Pancreas (tissue), 10 donors: ENCODE data around the gene STIP1. TPM values are rescaled to one million over a fixed set of nuclear protein-coding genes. Genes with fewer than 3 reads are reported as not detected.
"Not testable (repeated sequence)": the region's sequence is repeated elsewhere in the genome, so short reads cannot be mapped to it uniquely, and the experiment has no call there.

ENCODE experiments used
- ATAC-seq, 4 donors: fragments of 200-7000 bp; cut with Tn5 transposase; one replicate each; pipeline versions ENCODE4 v1.8.0 to v1.9.1; 2020; ENCODE audit warnings: mild to moderate bottlenecking in 4 of 4, moderate library complexity in 4 of 4
- DNase-seq, 6 donors: peaks; one replicate each; pipeline ENCODE4 v3.0.0-alpha.2; 2020
- FAIRE-seq: peaks from 2 replicates; lab custom pipeline; 2012; peaks lifted over from hg19 to GRCh38; lab: Jason Lieb, UNC
- H3K27ac ChIP-seq, 4 donors: fragments of 200-600 bp; sonication (generic); 1 replicate in 3 of 4; 2 replicates in 1 of 4; pipeline versions ENCODE4 v1.5.0 to v1.8.0; 2020
- H3K27me3 ChIP-seq, 4 donors: fragments of 200-600 bp; one replicate each; pipeline ENCODE4 v1.8.0; 2021
- H3K36me3 ChIP-seq, 3 donors: fragments of 200-600 bp; sonication (generic) in 1 of 3; one replicate each; pipeline versions ENCODE4 v1.5.0 to v1.8.0; 2020 to 2021
- H3K4me1 ChIP-seq, 3 donors: fragments of 200-600 bp; one replicate each; pipeline ENCODE4 v1.8.0; 2021
- H3K4me3 ChIP-seq, 4 donors: fragments of 200-600 bp; sonication (generic) in 2 of 4; one replicate each; pipeline versions ENCODE4 v1.5.0 to v1.8.0; 2020 to 2021
- H3K9me3 ChIP-seq, 4 donors: fragments of 200-600 bp; one replicate each; pipeline ENCODE4 v1.8.0; 2021
- WGBS, 2 donors: extraction: QIAGEN DNeasy Blood & Tissue Kit; methylation state at CpG; one replicate each; pipeline ENCODE4 v1.1.7; 2013; 5-methylcytosine and 5-hydroxymethylcytosine counted together
- intact Hi-C, 3 donors: fragments of 100-400 bp; cut with DNase I; formaldehyde crosslinking; loops; one replicate each; pipeline versions ENCODE4 v1.11.1 to v1.14.2; 2022
- polyA plus RNA-seq, 2 donors: library from polyadenylated mRNA; stranded (reverse); fragments of 200-250 nt; gene quantifications; one replicate each; pipeline ENCODE4 v1.2.3, GENCODE V29; 2013
- total RNA-seq, 6 donors: library from RNA; stranded (reverse); fragmentation: NEBNext Ultra II Directional in 4 of 6; extraction: Animal tissue kit (Norgen Biotek cat#: 25700) in 4 of 6; gene quantifications; one replicate each; pipeline versions ENCODE4 v1.2.1 to v1.2.4, GENCODE V29; 2021 to 2023
- TF ChIP-seq, protein P1 (sequence below), 4 donors: fragments of 200-600 bp; sonication (generic) in 3 of 4; IDR thresholded peaks; one replicate each; pipeline versions ENCODE4 v1.5.0 to v1.8.0; 2021; ENCODE audit warnings: antibody characterized with exemption in 4 of 4
- donor health status: healthy with polysubstance abuse.
- donor health status: DM: no; HTN: no; CAD: no; lungs with moderate emphysema.
- donor health status: DM: no; HTN: no; CAD: no.
- donor health status: control.
- donor health status: control.
- donor health status: Bipolar disorder and iron deficiency.
- donor health status: DM: yes; HTN: yes; CAD: no.
- donor health status: DM: no; HTN: no; CAD: no.
- donor health status: DM: no; HTN: no; CAD: no.
- donor health status: DM: yes; HTN: yes; CAD: no.

STIP1 gene
- total and polyA plus RNA-seq, 8 donors: 23.7 to 73.0 (median 37.8) TPM

- Histone ChIP-seq H3K27me3 (no peaks in the 10 kb centered on the region), H3K4me3 (peak overlapping the region in 2 of 4 donors; percentile 54 to 70), H3K4me1 (peaks cover 14 to 36% (median 25%) of the 10 kb centered on the region in 3 donors), H3K9me3 (no peaks in the 10 kb centered on the region), H3K27ac (peak overlapping the region in 1 of 4 donors; percentile 88), H3K36me3 (no peaks in the 10 kb centered on the region)
- FAIRE-seq: no peak
- no peak for ATAC-seq
- DNase-seq: no peak
- TF ChIP-seq, protein P1, sequence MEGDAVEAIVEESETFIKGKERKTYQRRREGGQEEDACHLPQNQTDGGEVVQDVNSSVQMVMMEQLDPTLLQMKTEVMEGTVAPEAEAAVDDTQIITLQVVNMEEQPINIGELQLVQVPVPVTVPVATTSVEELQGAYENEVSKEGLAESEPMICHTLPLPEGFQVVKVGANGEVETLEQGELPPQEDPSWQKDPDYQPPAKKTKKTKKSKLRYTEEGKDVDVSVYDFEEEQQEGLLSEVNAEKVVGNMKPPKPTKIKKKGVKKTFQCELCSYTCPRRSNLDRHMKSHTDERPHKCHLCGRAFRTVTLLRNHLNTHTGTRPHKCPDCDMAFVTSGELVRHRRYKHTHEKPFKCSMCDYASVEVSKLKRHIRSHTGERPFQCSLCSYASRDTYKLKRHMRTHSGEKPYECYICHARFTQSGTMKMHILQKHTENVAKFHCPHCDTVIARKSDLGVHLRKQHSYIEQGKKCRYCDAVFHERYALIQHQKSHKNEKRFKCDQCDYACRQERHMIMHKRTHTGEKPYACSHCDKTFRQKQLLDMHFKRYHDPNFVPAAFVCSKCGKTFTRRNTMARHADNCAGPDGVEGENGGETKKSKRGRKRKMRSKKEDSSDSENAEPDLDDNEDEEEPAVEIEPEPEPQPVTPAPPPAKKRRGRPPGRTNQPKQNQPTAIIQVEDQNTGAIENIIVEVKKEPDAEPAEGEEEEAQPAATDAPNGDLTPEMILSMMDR (IDR thresholded peaks at IDR 0.05): no peak
- WGBS, 2 donors: 32 to 37% methylated on average over 5 of the region's 5 CpGs
- intact Hi-C loops: no loop called here
Observed at GRCh38 chr11:64244107-64244506, 58.1 kb downstream of the STIP1 start.

GRCh38 chr11:64244966-64245365 lies 59.0 kb downstream of the STIP1 start:
- no peak for DNase-seq
- Histone ChIP-seq H3K27me3 (no peaks in the 10 kb centered on the region), H3K4me3 (peak overlapping the region in 3 of 4 donors; percentile 35 to 70 (median 54))

GRCh38 chr11:64245401-64245796 lies 59.4 kb downstream of the STIP1 start:
- intact Hi-C loops: no loop called here
- no peak for FAIRE-seq

More at GRCh38 chr11:64244966-64245365, 59.0 kb downstream of the STIP1 start:
- Histone ChIP-seq H3K4me1 (peaks cover 5 to 28% (median 17%) of the 10 kb centered on the region in 3 donors), H3K9me3 (no peaks in the 10 kb centered on the region), H3K36me3 (no peaks in the 10 kb centered on the region), H3K27ac (peak overlapping the region; percentile 76 to 89 (median 83))
- ATAC-seq (no peak), FAIRE-seq (no peak)
- WGBS, 2 donors: 8 to 16% methylated on average over 6 of the region's 6 CpGs
- TF ChIP-seq, protein P1 (IDR thresholded peaks at IDR 0.05): no peak
- intact Hi-C loops: no loop called here

DNA sequence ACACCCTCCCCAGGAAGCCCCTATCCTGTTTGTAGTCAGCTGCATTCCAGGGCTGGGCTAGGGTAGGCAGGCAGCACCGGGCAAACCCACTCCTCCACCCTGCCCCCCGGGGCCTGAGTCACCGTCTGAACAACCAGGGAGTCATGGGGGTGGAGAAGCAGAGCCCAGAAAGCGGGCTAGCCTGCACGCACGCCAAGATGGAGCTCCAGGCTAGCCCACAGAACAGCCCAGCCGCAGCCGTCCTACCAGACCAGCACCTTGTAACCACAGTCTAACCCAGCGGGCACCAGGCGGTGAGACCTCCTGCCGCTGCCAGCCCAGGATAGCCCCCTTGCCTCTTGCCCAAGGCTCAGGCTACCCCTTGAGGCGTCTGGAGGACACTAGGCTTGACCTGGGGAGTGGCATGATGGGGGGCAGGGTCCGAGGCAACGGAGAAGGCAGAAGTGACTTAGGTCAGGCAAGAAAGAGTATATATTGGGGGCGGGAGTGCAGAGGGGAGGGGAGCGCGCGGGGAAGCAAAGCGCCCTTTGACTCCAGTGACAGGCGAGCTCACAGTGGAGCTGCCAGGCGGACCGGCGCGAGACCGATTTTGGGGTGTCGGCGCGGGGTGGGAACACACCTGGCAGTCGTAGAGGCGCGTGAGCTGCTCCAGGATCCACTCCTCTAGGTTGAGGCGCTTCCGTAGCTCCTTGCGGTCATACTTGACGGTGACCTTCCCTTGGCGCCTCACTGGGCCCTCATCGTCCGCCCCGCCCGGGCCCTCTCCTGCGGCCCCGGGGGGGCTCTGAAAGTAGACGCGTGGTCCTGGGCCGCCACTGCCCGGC lies 60.0 kb downstream of the STIP1 start:
- 1% methylated on average over 31 to 46 of the region's 46 CpGs for WGBS, 2 donors
- H3K4me3 ChIP-seq: peak overlapping the region; percentile 35 to 75 (median 62)
- no peak for FAIRE-seq
- DNase-seq: peak; percentile 84 to 92 (median 88)
- H3K4me1 ChIP-seq: peaks cover 0 to 24% (median 17%) of the 10 kb centered on the region in 3 donors
- intact Hi-C loops: no loop called here
- TF ChIP-seq, protein P1 (IDR thresholded peaks at IDR 0.05): no peak
- H3K36me3 ChIP-seq: no peaks in the 10 kb centered on the region
- H3K9me3 ChIP-seq: no peaks in the 10 kb centered on the region
- peak; percentile 8 to 22 (median 17) for ATAC-seq
- no peaks in the 10 kb centered on the region for H3K27me3 ChIP-seq
- peak overlapping the region; percentile 76 to 89 (median 83) for H3K27ac ChIP-seq

More at GRCh38 chr11:64245401-64245796, 59.4 kb downstream of the STIP1 start:
- no peaks in the 10 kb centered on the region for H3K27me3 ChIP-seq
- ATAC-seq (peak in 3 of 4 donors; percentile 1 to 13 (median 3)), DNase-seq (peak; percentile 81 to 92 (median 89))
- H3K27ac ChIP-seq: peak overlapping the region; percentile 76 to 89 (median 83)
- no peaks in the 10 kb centered on the region for H3K9me3 ChIP-seq
- no peaks in the 10 kb centered on the region for H3K36me3 ChIP-seq
- peaks cover 1 to 24% (median 13%) of the 10 kb centered on the region in 3 donors for H3K4me1 ChIP-seq
- 3 to 5% methylated on average over 6 of the region's 6 CpGs for WGBS, 2 donors
- TF ChIP-seq, protein P1 (IDR thresholded peaks at IDR 0.05): no peak
- peak overlapping the region; percentile 35 to 75 (median 62) for H3K4me3 ChIP-seq

- peak overlapping the region in 3 of 4 donors; percentile 35 to 70 (median 54) for H3K4me3 ChIP-seq
- DNase-seq, H3K9me3 ChIP-seq, FAIRE-seq, H3K36me3 ChIP-seq, H3K27me3 ChIP-seq, intact Hi-C loops: not testable (repeated sequence)
- 0% methylated on average over 16 to 43 of the region's 43 CpGs for WGBS, 2 donors
- H3K4me1 ChIP-seq: peaks cover 0 to 24% (median 17%) of the 10 kb centered on the region in 3 donors
- ATAC-seq: peak in 1 of 4 donors; percentile 0
- peak overlapping the region; percentile 76 to 89 (median 83) for H3K27ac ChIP-seq
Observed at GRCh38 chr11:64246621-64246870, 60.6 kb downstream of the STIP1 start.
